ENCODE data around the gene FAM110A.
A peak's percentile ranks its signal among the peaks of the same experiment; 100 is the strongest.
"Not testable (repeated sequence)": the region's sequence is repeated elsewhere in the genome, so short reads cannot be mapped to it uniquely, and the experiment has no call there.

The FAM110A gene

GRCh38 chr20:841568-842546 is 8.3 kb downstream of the FAM110A start:
- Histone ChIP-seq H3K4me1 (ENCODE audit: control insufficient read depth, insufficient read depth, low read length) (peaks cover 22% of the 10 kb centered on the region), H3K27me3 (ENCODE audit: control insufficient read depth, insufficient read depth, low read length, poor library complexity, severe bottlenecking) (peaks cover 63% of the 10 kb centered on the region), H3K36me3 (ENCODE audit: control insufficient read depth, insufficient read depth, low read length) (no peaks in the 10 kb centered on the region), H3K4me3 (ENCODE audit: insufficient read depth, low read depth, low read length) (peak overlapping the region; percentile 50), H3K9me3 (ENCODE audit: control insufficient read depth, low read length) (no peaks in the 10 kb centered on the region), H3K27ac (ENCODE audit: insufficient read depth, low read depth, low read length, poor library complexity, severe bottlenecking) (no peak overlapping the region)
- 3 to 4% methylated on average over 62 of the region's 62 CpGs for WGBS, 2 experiments

GRCh38 chr20:842547-842940 is 9.0 kb downstream of the FAM110A start:
- H3K27me3 ChIP-seq (ENCODE audit: control insufficient read depth, insufficient read depth, low read length, poor library complexity, severe bottlenecking): peaks cover 63% of the 10 kb centered on the region
- H3K4me3 ChIP-seq (ENCODE audit: insufficient read depth, low read depth, low read length): peak overlapping the region; percentile 50
- 83 to 88% methylated on average over 1 to 2 of the region's 2 CpGs for WGBS, 2 experiments

GRCh38 chr20:843912-844311 is 10.4 kb downstream of the FAM110A start:
- Histone ChIP-seq H3K9me3 (ENCODE audit: control insufficient read depth, low read length) (no peaks in the 10 kb centered on the region), H3K4me3 (ENCODE audit: insufficient read depth, low read depth, low read length) (no peak overlapping the region), H3K27ac (ENCODE audit: insufficient read depth, low read depth, low read length, poor library complexity, severe bottlenecking) (no peak overlapping the region), H3K36me3 (ENCODE audit: control insufficient read depth, insufficient read depth, low read length) (no peaks in the 10 kb centered on the region), H3K27me3 (ENCODE audit: control insufficient read depth, insufficient read depth, low read length, poor library complexity, severe bottlenecking) (peaks cover 59% of the 10 kb centered on the region), H3K4me1 (ENCODE audit: control insufficient read depth, insufficient read depth, low read length) (peaks cover 42% of the 10 kb centered on the region)
- 86 to 89% methylated on average over 9 of the region's 9 CpGs for WGBS, 2 experiments

More at GRCh38 chr20:842547-842940, 9.0 kb downstream of the FAM110A start:
- Histone ChIP-seq H3K9me3 (ENCODE audit: control insufficient read depth, low read length) (no peaks in the 10 kb centered on the region), H3K27ac (ENCODE audit: insufficient read depth, low read depth, low read length, poor library complexity, severe bottlenecking) (no peak overlapping the region), H3K36me3 (ENCODE audit: control insufficient read depth, insufficient read depth, low read length) (no peaks in the 10 kb centered on the region), H3K4me1 (ENCODE audit: control insufficient read depth, insufficient read depth, low read length) (peaks cover 29% of the 10 kb centered on the region)

GRCh38 chr20:844473-845225 is 11.1 kb downstream of the FAM110A start:
- WGBS, 2 experiments: 13 to 14% methylated on average over 47 of the region's 47 CpGs
- Histone ChIP-seq H3K9me3 (ENCODE audit: control insufficient read depth, low read length) (no peaks in the 10 kb centered on the region), H3K4me3 (ENCODE audit: insufficient read depth, low read depth, low read length) (peak overlapping the region; percentile 49), H3K36me3 (ENCODE audit: control insufficient read depth, insufficient read depth, low read length) (no peaks in the 10 kb centered on the region), H3K27me3 (ENCODE audit: control insufficient read depth, insufficient read depth, low read length, poor library complexity, severe bottlenecking) (peaks cover 59% of the 10 kb centered on the region), H3K4me1 (ENCODE audit: control insufficient read depth, insufficient read depth, low read length) (peaks cover 42% of the 10 kb centered on the region), H3K27ac (ENCODE audit: insufficient read depth, low read depth, low read length, poor library complexity, severe bottlenecking) (peak overlapping the region; percentile 40)

- no peaks in the 10 kb centered on the region for H3K36me3 ChIP-seq (ENCODE audit: control insufficient read depth, insufficient read depth, low read length)
- WGBS, 2 experiments: 47 to 50% methylated on average over 50 of the region's 50 CpGs
- no peaks in the 10 kb centered on the region for H3K9me3 ChIP-seq (ENCODE audit: control insufficient read depth, low read length)
- H3K4me1 ChIP-seq (ENCODE audit: control insufficient read depth, insufficient read depth, low read length): peaks cover 42% of the 10 kb centered on the region
- no peak overlapping the region for H3K27ac ChIP-seq (ENCODE audit: insufficient read depth, low read depth, low read length, poor library complexity, severe bottlenecking)
- peaks cover 54% of the 10 kb centered on the region for H3K27me3 ChIP-seq (ENCODE audit: control insufficient read depth, insufficient read depth, low read length, poor library complexity, severe bottlenecking)
- peak overlapping the region; percentile 49 for H3K4me3 ChIP-seq (ENCODE audit: insufficient read depth, low read depth, low read length)
Measured at GRCh38 chr20:845226-845868, 11.8 kb downstream of the FAM110A start.

GRCh38 chr20:845941-846893 is 12.7 kb downstream of the FAM110A start:
- Histone ChIP-seq H3K4me1 (ENCODE audit: control insufficient read depth, insufficient read depth, low read length) (peaks cover 42% of the 10 kb centered on the region), H3K9me3 (ENCODE audit: control insufficient read depth, low read length) (no peaks in the 10 kb centered on the region), H3K27ac (ENCODE audit: insufficient read depth, low read depth, low read length, poor library complexity, severe bottlenecking) (no peak overlapping the region), H3K4me3 (ENCODE audit: insufficient read depth, low read depth, low read length) (no peak overlapping the region), H3K27me3 (ENCODE audit: control insufficient read depth, insufficient read depth, low read length, poor library complexity, severe bottlenecking) (peaks cover 45% of the 10 kb centered on the region), H3K36me3 (ENCODE audit: control insufficient read depth, insufficient read depth, low read length) (no peaks in the 10 kb centered on the region)
- WGBS, 2 experiments: 89 to 91% methylated on average over 11 of the region's 11 CpGs

- Histone ChIP-seq H3K27me3 (ENCODE audit: control insufficient read depth, insufficient read depth, low read length, poor library complexity, severe bottlenecking) (peaks cover 38% of the 10 kb centered on the region), H3K36me3 (ENCODE audit: control insufficient read depth, insufficient read depth, low read length) (no peaks in the 10 kb centered on the region), H3K4me1 (ENCODE audit: control insufficient read depth, insufficient read depth, low read length) (peaks cover 37% of the 10 kb centered on the region), H3K4me3 (ENCODE audit: insufficient read depth, low read depth, low read length) (no peak overlapping the region), H3K9me3 (ENCODE audit: control insufficient read depth, low read length) (no peaks in the 10 kb centered on the region), H3K27ac (ENCODE audit: insufficient read depth, low read depth, low read length, poor library complexity, severe bottlenecking) (no peak overlapping the region)
- WGBS, 2 experiments: 85 to 89% methylated on average over 7 of the region's 7 CpGs
Measured at GRCh38 chr20:846894-847278, 13.4 kb downstream of the FAM110A start.

GRCh38 chr20:848193-848592 is 14.7 kb downstream of the FAM110A start:
- WGBS, 2 experiments: 49 to 56% methylated on average over 5 of the region's 5 CpGs
- Histone ChIP-seq H3K4me3 (ENCODE audit: insufficient read depth, low read depth, low read length) (no peak overlapping the region), H3K9me3 (ENCODE audit: control insufficient read depth, low read length) (no peaks in the 10 kb centered on the region), H3K4me1 (ENCODE audit: control insufficient read depth, insufficient read depth, low read length) (peaks cover 33% of the 10 kb centered on the region), H3K27me3 (ENCODE audit: control insufficient read depth, insufficient read depth, low read length, poor library complexity, severe bottlenecking) (peaks cover 25% of the 10 kb centered on the region), H3K36me3 (ENCODE audit: control insufficient read depth, insufficient read depth, low read length) (no peaks in the 10 kb centered on the region), H3K27ac (ENCODE audit: insufficient read depth, low read depth, low read length, poor library complexity, severe bottlenecking) (no peak overlapping the region)

- not testable (repeated sequence) for H3K27ac ChIP-seq (ENCODE audit: insufficient read depth, low read depth, low read length, poor library complexity, severe bottlenecking); H3K9me3 ChIP-seq (ENCODE audit: control insufficient read depth, low read length); H3K4me3 ChIP-seq (ENCODE audit: insufficient read depth, low read depth, low read length); H3K36me3 ChIP-seq (ENCODE audit: control insufficient read depth, insufficient read depth, low read length)
- Histone ChIP-seq H3K4me1 (ENCODE audit: control insufficient read depth, insufficient read depth, low read length) (peaks cover 33% of the 10 kb centered on the region), H3K27me3 (ENCODE audit: control insufficient read depth, insufficient read depth, low read length, poor library complexity, severe bottlenecking) (peaks cover 20% of the 10 kb centered on the region)
- WGBS, 2 experiments: 88 to 91% methylated on average over 8 of the region's 8 CpGs
Measured at GRCh38 chr20:848731-849130, 15.2 kb downstream of the FAM110A start.

All from ectodermal cell (in vitro differentiated cells).